ENCODE data around the gene SYTL2.

The SYTL2 gene

GRCh38 chr11:85758480-85759039 is 52.4 kb downstream of the SYTL2 start:
- no peak for DNase-seq (ENCODE audit: low spot score)

GRCh38 chr11:85758026-85758425 is 52.9 kb downstream of the SYTL2 start:
- no peak for DNase-seq (ENCODE audit: low spot score)

DNA sequence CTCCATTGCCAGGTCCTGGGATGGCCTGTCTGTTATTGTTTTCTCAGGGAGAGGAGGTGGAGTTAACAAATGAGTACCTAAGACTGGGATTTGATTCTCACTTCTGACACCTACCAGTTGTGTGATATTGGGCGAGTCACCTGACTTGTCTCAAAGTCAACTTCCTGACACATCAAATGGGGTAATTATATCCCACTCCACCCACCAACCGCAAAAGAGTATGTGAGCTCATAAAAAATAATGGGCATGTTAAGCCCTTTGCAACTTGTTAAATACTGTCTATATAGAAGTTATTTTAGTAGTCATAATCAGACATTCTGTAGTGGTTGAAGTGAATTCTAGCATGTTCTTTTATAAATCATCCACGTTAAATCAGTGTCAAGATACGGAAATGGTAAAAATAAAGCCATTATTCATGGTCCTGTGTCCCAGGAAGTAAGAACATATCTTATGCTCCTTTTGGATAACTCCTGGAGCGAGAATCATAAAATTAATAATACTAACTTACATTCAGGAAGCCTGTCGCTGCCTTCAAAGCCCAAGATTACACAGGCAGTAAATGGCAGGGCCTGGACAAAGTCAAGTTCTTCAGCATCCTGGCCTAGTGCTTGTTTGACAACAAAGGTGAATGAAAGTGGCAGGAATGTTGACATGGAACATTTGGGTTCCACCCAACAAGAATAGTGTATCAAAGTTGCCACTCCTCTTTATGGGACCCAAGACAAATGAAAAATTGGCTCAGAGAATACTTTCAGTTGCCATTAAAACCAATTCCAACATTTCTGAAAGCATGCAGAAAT is 54.3 kb downstream of the SYTL2 start:
- DNase-seq (ENCODE audit: low spot score) = no peak

DNA sequence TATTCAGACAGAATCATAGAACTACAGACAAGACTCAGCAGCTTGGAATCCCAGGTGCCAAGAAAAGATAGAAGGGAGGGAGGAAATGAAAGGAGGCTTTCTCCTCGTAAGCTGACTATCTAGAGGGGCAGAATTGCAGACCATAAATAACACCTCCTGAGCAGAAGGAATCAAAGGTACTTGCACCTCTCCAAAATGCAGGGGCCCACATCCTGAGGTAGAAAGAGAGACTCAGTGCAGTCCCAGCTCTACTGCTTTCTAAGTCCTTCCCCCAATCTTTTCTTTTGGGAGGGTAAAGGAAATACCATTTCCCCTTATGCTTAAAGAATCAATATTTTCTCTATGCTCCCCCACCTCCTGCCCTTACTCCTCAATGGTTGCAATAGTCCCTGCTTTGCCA is 55.2 kb downstream of the SYTL2 start:
- no peak for DNase-seq (ENCODE audit: low spot score)

DNA sequence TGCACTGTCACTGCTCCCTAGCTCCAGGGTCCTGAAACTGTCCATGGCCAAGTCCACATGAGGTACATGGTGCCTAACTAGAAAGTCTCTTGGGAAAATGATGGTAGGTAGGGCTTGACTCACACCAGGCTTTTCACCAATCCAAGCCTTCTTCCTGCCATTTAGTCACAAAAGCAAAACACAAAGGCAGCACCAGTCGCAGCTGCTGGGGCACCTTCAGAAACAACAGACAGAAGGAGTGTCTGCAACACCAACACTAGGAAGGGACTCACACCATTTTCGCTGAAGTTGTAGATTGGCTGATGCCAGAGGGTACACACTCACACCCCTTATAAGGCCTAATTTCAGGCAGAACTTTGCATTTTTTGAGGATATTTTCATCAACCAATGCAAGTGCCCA is 55.7 kb downstream of the SYTL2 start:
- DNase-seq (ENCODE audit: low spot score) = no peak

DNA sequence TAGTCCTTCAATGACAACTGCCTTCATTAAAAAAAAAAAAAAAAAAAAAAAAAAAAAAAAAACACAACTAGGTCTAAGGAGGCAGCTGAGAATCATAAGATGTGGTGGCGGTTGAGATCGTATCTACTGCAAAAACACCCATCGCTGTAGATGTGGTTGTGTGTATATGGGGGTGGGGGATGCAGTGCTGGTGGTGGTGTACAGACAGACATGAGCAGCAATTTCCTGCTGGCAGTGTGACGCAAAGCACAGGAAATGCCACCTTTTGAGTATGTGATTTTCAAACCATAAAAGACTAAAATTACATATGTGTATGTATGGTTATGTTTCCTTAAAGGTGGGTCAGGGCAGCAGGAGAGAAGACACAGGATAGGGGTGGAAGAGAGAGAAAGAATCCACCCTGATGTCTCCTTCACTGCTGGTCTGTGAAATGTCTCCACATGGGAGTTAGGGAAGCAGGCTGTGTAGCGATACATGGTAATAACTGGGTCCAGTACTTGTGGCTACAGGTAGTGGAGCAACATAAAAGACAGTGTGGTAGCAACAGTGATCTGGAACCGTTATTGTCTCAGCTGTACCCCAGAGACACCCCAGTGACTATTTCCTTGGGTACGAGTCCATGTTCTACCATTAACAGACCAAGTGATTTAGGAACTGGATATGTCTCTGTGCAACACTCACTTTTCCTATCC is 57.9 kb downstream of the SYTL2 start:
- no peak for DNase-seq (ENCODE audit: low spot score)

DNA sequence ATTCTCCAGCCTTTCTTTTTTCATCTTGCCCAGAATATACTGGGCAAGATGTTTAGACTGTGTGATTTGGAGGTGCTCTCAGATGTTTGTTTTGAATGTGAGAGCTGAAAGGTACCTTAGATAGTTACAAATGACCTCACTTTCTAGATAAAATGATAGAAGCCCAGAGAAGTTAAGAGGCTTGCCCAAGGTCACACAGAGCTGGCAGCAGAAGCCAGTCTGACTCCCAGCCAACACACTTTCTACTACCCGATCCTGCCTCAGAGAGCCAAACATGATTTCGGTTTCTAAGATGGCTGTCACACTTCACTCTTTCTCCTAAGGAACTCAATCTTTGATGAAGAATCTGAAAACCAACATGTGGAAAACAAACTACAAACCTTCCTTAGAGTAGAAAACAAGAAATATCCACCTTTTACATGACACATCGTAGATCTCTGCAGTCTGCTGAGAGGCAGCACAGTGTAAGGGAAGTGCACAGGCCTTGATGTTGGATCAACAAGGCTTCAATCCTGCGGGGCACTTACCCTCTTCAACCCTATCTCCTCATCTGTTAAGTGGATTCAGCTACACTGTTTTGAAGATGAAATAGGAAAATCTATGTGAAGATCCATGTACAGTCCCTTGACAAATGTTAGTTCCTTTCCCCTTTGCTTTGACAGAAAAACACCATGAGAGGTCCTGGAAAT is 58.6 kb downstream of the SYTL2 start:
- DNase-seq (ENCODE audit: low spot score) = no peak

GRCh38 chr11:85751724-85752123 is 59.2 kb downstream of the SYTL2 start:
- no peak for DNase-seq (ENCODE audit: low spot score)

DNA sequence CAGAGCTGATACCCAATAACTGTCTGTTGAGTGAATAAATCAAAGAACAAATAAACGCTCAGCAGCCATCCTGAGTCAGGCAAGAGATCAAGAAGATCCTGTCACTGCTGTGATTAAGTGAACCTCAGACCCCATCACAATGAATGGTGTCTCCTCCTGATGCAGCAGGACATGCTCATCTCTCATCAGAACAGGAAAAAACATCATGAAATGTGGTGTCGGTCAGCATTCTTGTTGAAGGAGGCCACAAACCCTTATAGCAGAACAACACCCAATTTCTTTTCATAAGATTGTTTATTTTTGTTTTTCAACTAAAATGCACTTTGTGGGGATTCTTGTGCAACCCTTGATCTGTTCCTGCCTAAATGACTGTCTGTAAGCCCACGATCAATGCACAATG is 60.3 kb downstream of the SYTL2 start:
- DNase-seq (ENCODE audit: low spot score) = no peak

DNA sequence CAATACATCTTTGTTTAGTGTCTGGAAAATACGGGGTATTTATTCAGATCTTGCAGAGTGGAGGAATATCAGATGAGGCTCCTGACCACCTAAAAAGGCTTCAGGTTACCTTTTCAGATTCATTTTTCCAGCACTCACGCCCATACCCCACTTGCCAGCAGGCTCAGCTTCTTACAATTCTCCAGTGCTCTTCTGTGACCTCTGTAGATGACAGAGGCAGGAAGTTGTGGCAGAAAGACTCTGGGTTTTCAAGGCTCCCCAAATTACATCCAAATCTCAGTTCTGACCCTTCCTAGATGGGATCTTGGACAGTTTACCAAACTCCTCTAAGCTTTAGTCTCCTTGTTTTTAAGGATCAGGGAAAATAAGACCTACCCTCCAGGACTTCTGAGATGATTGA is 61.1 kb downstream of the SYTL2 start:
- DNase-seq (ENCODE audit: low spot score) = no peak

DNA sequence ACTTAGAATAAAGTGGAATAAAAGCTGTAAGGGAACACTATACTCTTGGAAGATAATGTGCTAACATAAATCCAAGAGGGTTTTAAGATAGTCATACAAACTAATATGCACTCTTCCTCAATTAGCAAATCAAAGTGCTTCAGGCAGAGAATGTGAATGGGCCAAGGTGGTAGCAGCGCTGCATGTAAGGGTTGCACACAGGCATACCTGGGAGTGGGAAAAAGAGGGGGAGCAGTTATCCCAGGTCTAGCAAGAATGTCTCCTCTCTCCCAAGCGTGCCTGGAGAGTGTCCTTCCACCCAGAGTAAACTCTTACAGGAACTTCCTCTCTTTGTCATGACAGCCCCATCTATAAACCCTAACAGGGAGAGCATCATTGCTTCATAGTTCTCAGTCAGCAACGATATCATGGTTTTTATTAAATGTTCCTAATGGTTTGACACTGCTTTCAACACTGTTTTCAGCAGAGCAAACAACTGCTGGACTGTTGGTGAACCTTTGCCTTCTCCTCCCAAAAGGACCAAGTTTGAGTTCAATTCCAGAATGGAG is 61.6 kb downstream of the SYTL2 start:
- DNase-seq (ENCODE audit: low spot score) = no peak

DNA sequence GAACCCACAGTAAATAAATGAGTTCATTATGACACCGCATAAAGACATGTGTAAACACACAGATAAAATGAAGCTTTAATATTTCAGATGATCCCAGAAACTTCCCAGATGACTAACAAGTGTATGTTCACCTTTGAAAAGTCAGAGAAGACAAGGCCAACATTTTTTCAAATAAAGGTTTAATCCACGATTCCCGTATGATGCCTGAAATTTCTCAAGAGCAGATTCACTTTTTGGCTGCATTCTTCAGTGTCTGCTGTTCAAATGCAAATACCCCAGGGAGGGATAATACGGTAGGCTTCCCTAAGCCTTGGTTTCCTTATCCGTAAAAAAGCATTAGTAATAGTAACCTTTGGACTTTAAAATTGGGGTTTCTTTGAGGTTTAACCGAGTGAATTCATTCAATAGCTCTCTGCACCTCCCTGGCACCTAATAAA is 62.5 kb downstream of the SYTL2 start:
- DNase-seq (ENCODE audit: low spot score) = no peak

DNA sequence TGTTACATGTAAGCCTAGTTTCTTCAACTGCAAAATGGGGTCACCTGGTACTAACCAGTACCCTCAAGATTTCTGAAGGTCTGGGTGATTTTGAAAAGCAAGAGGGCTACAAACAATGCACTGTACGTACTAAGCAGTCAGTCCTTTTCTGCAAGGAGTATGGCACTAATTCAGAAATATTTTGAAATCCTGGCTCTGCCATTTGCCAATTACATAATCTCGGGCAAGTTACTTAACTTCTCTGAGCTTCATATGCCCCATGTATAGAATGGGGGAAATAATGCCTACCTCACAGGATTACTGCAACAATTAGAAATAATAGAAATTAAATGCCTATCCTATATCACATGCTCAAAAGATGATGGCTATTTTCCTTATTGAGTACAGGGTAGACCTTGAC is 64.3 kb downstream of the SYTL2 start:
- no peak for DNase-seq (ENCODE audit: low spot score)

DNA sequence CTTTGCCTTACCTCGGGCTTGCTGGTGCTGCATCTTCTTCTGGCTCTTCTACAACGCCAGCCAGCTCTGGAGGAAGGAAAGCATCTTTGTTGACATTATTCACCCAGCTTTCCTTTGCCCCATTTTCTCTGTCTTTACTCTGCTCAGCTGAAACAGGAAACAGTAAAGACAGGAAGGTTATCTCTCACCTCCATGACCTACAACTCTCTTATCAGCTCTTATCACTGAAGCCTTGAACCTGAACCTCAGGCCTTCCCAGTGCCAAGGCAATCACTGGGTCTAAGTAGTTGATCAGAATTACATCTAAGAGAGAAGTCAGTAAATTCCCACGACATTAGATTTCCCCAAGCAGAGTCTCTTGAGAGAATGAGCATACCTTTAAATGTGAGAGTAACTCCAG is 65.3 kb downstream of the SYTL2 start:
- DNase-seq (ENCODE audit: low spot score) = no peak

- no peak for DNase-seq (ENCODE audit: low spot score)
Observed at GRCh38 chr11:85742873-85743275, 68.1 kb downstream of the SYTL2 start.

- no peak for DNase-seq (ENCODE audit: low spot score)
Observed at GRCh38 chr11:85742348-85742747, 68.6 kb downstream of the SYTL2 start.

DNA sequence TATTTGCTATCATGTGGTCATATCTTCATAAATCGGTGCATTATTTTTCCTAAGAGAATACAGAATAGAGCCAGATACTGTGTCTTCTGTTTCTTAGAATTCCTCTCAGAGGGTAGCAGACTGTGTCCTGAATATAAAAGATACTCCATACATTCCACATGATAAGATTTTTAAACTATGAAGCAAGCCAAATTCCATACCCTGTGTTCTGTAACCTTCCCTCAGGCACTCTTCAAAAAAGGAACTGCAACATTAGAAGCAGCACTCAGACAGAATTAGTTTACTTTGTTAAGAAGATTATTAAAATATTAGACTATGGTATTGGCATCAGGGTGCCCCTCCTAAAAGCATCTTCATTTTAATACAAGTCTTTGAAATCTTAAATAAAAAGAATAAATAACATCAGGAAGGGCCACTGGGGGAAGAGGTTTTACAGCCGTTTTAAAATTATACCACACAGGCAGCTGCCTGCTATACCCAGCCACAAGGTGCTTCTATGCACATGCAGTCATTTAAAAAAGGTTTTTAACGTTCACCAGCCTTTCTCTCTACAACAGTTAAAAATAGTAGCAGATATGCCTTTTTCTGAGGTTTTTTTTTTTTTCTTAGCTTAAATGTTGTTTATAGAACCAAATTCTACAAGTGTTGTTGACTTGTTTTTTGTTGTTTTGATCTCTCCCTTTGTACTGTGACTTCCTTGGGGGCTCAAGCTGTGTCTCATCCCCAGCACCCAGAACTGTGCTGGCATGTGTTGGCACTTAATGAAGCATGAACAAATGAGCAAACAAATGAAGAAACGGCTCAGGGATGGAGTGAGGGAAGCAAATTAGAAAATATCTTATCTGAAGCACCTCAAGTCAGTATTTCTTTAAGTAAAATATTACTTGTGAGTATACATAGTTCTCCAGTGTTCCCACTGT is 70.2 kb downstream of the SYTL2 start:
- DNase-seq (ENCODE audit: low spot score) = no peak

DNA sequence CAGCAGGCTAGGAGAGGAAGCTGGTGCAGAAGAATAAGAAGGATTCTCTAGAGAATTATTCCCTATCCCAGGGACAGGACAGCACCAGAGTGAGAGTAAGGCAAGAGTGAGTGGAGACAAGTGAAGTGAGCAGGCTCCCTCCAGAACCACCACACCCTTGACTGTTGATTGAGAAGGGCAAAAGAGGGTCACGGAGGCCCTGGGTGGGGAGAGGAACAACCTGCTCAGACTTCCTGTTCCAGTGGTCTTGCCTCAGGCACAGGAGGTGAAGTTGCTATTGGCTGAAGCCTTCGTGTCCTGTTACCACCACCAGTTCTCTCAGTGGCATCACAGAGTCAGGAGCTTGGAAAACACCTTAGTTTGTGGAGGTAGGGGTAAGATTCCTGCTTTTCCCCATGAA is 73.2 kb downstream of the SYTL2 start:
- DNase-seq (ENCODE audit: low spot score) = no peak

DNA sequence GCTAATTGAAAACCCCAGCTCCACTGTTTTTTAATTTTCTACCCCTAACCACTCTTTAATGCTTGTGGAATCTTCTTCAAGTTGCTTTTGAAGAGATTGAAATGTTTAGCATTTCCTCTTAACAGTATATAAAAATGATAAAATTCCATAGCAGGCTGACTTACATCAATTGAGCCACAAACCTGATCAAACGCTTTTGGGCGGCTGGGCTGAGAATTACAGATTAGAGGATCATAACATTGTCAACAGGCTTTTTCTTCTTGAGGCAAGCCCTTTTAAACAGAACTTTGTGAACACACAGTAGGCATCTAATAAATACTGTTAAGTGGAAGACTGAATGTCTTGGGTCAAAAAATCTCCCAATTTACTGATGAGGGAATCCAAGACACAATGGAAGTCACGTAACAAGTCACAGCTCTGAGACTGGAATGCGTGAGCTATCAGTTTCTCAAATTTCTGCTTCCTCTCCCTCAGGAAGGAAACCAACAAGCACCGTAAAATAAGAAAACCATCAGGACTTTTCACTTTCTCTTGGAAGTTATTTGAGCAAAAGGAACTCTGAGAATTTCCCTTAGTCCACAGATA is 75.0 kb downstream of the SYTL2 start:
- DNase-seq (ENCODE audit: low spot score) = no peak

DNA sequence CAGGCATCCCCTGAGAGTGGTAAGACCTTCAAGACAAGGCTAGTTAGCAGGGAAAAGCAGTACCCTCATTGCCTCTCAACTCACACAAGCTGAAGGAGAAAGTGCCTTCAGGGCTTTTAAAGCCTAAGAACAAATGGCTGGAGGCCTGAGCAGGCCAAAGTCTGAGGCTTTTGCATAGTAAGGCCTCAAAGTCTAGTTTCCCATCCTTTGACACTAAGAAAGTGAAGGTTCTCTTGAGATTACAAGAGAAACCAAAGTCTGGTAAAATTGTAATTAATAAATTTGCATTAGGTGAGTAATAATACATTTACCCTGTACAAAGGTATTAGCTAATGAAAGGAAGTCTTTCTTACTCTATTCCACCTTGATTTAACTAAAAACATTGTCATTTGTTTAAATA is 78.0 kb downstream of the SYTL2 start:
- no peak for DNase-seq (ENCODE audit: low spot score)

- DNase-seq (ENCODE audit: low spot score) = no peak
Observed at GRCh38 chr11:85726381-85726780, 84.6 kb downstream of the SYTL2 start.

Data from left forelimb (tissue), 1 donor.